GM23338 (cell line): ENCODE data around the gene SLC2A5. TPM values are rescaled to one million over a fixed set of nuclear protein-coding genes. Genes with fewer than 3 reads are reported as not detected.

Experiments used
- ATAC-seq: fragments of 200-7000 bp; cut with Tn5 transposase; 3 replicates; pipeline ENCODE4 v1.9.1; 2020
- DNase-seq: peaks from one replicate; pipeline ENCODE4 v3.0.0-alpha.2; 2015; ENCODE audit warnings: low spot score
- H2AFZ ChIP-seq: fragments of 200-600 bp; sonication (generic); 2 replicates; pipeline ENCODE4 v1.8.0; 2016; ENCODE audit warnings: antibody characterized with exemption, mild to moderate bottlenecking, moderate library complexity
- H3F3A ChIP-seq: fragments of 200-600 bp; sonication (generic); replicated peaks from 2 replicates; pipeline ENCODE4 v1.8.0; 2017; ENCODE audit warnings: antibody characterized with exemption, mixed run types, low read depth
- H3K27ac ChIP-seq: fragments of 200-600 bp; sonication (generic); 2 replicates; pipeline ENCODE4 v1.6.1; 2016; ENCODE audit warnings: low read depth
- H3K27me3 ChIP-seq: fragments of 200-600 bp; sonication (generic); 2 replicates; pipeline ENCODE4 v1.8.0; 2016; ENCODE audit warnings: mild to moderate bottlenecking, mixed run types, moderate library complexity; ENCODE audit not compliant: insufficient read depth
- H3K36me3 ChIP-seq: fragments of 200-600 bp; sonication (generic); 2 replicates; pipeline ENCODE4 v1.8.0; 2016; ENCODE audit warnings: mild to moderate bottlenecking; ENCODE audit not compliant: insufficient read depth
- H3K4me1 ChIP-seq: fragments of 200-600 bp; sonication (generic); 2 replicates; pipeline ENCODE4 v1.8.0; 2016; ENCODE audit warnings: mild to moderate bottlenecking, moderate library complexity; ENCODE audit not compliant: insufficient read depth
- H3K4me2 ChIP-seq: fragments of 200-600 bp; sonication (generic); 2 replicates; pipeline ENCODE4 v1.7.1; 2017; ENCODE audit warnings: mixed run types
- H3K4me3 ChIP-seq: fragments of 200-600 bp; sonication (generic); 2 replicates; pipeline ENCODE4 v1.6.1; 2016; ENCODE audit warnings: mixed run types
- H3K79me2 ChIP-seq: fragments of 200-600 bp; sonication (generic); replicated peaks from 2 replicates; pipeline ENCODE4 v1.8.0; 2017; ENCODE audit warnings: mild to moderate bottlenecking; ENCODE audit not compliant: insufficient read depth
- H3K9me2 ChIP-seq: fragments of 200-600 bp; sonication (generic); 2 replicates; pipeline ENCODE4 v1.8.0; 2017; ENCODE audit not compliant: insufficient read depth
- H4K20me1 ChIP-seq: fragments of 200-600 bp; sonication (generic); replicated peaks from 2 replicates; pipeline ENCODE4 v1.8.0; 2017; ENCODE audit warnings: mild to moderate bottlenecking; ENCODE audit not compliant: insufficient read depth
- H3K27ac Mint-ChIP-seq: 2 replicates; pipeline ENCODE4 v1.8.0; 2020; ENCODE audit warnings: inconsistent platforms, mild to moderate bottlenecking, moderate library complexity, mixed read lengths
- H3K27me3 Mint-ChIP-seq: 3 replicates; pipeline ENCODE4 v1.8.0; 2022; ENCODE audit warnings: low read depth, mild to moderate bottlenecking, moderate library complexity, mixed read lengths, inconsistent platforms; ENCODE audit not compliant: insufficient read depth, poor library complexity
- H3K36me3 Mint-ChIP-seq: 3 replicates; pipeline ENCODE4 v1.8.0; 2021; ENCODE audit warnings: low read depth, mild to moderate bottlenecking, inconsistent platforms, moderate library complexity, mixed read lengths
- H3K4me1 Mint-ChIP-seq: 3 replicates; pipeline ENCODE4 v1.8.0; 2020; ENCODE audit warnings: mild to moderate bottlenecking, inconsistent platforms, mixed read lengths
- H3K4me3 Mint-ChIP-seq: 3 replicates; pipeline ENCODE4 v1.8.0; 2021; ENCODE audit warnings: moderate library complexity, mild to moderate bottlenecking, inconsistent platforms, mixed read lengths
- H3K9me3 Mint-ChIP-seq: 3 replicates; pipeline ENCODE4 v1.8.0; 2020; ENCODE audit warnings: moderate library complexity, mild to moderate bottlenecking, inconsistent platforms, mixed read lengths
- CREB1 ChIP-seq: fragments of 250-450 bp; sonication (Bioruptor Pico); IDR thresholded peaks from 2 replicates; pipeline ENCODE4 v1.5.0; 2020; ENCODE audit warnings: low read depth, mild to moderate bottlenecking, moderate library complexity
- EZH2 ChIP-seq: fragments of 200-600 bp; sonication (generic); IDR thresholded peaks from one replicate; pipeline ENCODE4 v1.8.0; 2017; ENCODE audit warnings: antibody characterized with exemption, mild to moderate bottlenecking, low read depth; ENCODE audit not compliant: unreplicated experiment
- JUNB ChIP-seq: IDR thresholded peaks from one replicate; pipeline ENCODE4 v1.6.1; 2016; ENCODE audit warnings: antibody characterized with exemption; ENCODE audit not compliant: unreplicated experiment
- NANOG ChIP-seq: IDR thresholded peaks from 2 replicates; pipeline ENCODE4 v1.6.1; 2016; ENCODE audit warnings: antibody characterized with exemption, borderline replicate concordance
- POLR2AphosphoS5 ChIP-seq: IDR thresholded peaks from 2 replicates; pipeline ENCODE4 v1.6.1; 2016; ENCODE audit warnings: antibody characterized with exemption, low read depth
- STAT1 ChIP-seq: IDR thresholded peaks from one replicate; pipeline ENCODE4 v1.6.1; 2016; ENCODE audit warnings: antibody characterized with exemption; ENCODE audit not compliant: unreplicated experiment
- ZNF114 ChIP-seq: fragments of 250-450 bp; sonication (Bioruptor Pico); IDR thresholded peaks from 2 replicates; pipeline ENCODE4 v1.5.0; 2020; ENCODE audit warnings: mild to moderate bottlenecking, moderate library complexity
- ZNF331 ChIP-seq: fragments of 250-450 bp; sonication (Bioruptor Pico); IDR thresholded peaks from 2 replicates; pipeline ENCODE4 v1.5.0; 2020; ENCODE audit warnings: low read depth, mild to moderate bottlenecking, moderate library complexity
- polyA plus RNA-seq: library from polyadenylated mRNA; unstranded; fragments of >200 nt; fragmentation: Nextera tagmentation; extraction: Ambion mirVana; gene quantifications from 2 replicates; pipeline ENCODE4 v1.2.1, GENCODE V29; 2016
- total RNA-seq: library from RNA; depleted of rRNA; stranded (reverse); fragments of >200 nt; shearing (Covaris generic); gene quantifications from 2 replicates; pipeline ENCODE4 v1.2.3, GENCODE V29; 2014
- TF ChIP-seq, protein P1 (sequence below): fragments of 250-450 bp; sonication (Bioruptor Pico); IDR thresholded peaks from 2 replicates; pipeline ENCODE4 v1.5.0; 2020; ENCODE audit warnings: mild to moderate bottlenecking, moderate library complexity

The SLC2A5 gene
- total and polyA plus RNA-seq, 2 experiments from 2014 or later = 0.03 TPM; not detected in 1

DNA sequence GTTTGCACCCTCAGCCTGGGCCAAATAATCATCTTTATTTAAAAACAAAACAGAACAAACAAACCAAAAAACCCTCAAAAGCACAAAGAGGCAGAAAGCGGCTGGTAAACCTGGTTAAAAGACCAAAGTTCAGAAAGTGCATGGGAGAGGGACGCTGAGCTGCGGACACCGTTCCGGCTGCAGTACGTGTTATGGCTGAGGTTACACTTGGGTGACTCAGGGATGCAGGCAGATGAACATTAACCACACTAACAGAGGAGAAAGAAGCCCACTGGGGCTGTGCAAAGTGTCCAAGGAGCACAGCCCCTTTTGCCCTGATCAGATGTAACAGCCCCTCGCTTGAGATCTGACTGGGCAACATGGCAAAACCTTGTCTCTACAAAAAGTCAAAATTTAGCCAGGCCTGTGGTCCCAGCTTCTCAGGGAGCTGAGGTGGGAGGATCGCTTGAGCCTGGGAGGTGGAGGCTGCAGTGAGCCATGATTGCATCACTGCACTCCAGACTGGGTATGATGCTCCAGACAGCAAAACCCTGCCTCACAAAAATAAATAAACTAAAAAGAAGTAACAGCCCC is 31.1 kb upstream of the SLC2A5 start:
- H3K4me3 Mint-ChIP-seq = no peak overlapping the region
- H3F3A ChIP-seq = no peaks in the 10 kb centered on the region
- H3K27ac Mint-ChIP-seq = no peak overlapping the region
- ATAC-seq (no peak), DNase-seq (no peak)
- peaks cover 24% of the 10 kb centered on the region for H3K9me3 Mint-ChIP-seq
- no peaks in the 10 kb centered on the region for H3K27me3 ChIP-seq
- H3K4me1 ChIP-seq = peaks cover 4% of the 10 kb centered on the region; the same call in 1 of the 2 replicates
- no peak overlapping the region for H3K4me3 ChIP-seq
- no peak overlapping the region for H2AFZ ChIP-seq
- peaks cover 19% of the 10 kb centered on the region for H3K36me3 Mint-ChIP-seq
- no peak overlapping the region for H3K4me2 ChIP-seq
- no peaks in the 10 kb centered on the region for H3K9me2 ChIP-seq
- peaks cover 8% of the 10 kb centered on the region; the same call in 1 of the 2 replicates for H3K36me3 ChIP-seq
- H3K4me1 Mint-ChIP-seq = peaks cover 6% of the 10 kb centered on the region; the same call in 2 of the 3 replicates
- no peaks in the 10 kb centered on the region for H4K20me1 ChIP-seq
- no peaks in the 10 kb centered on the region for H3K79me2 ChIP-seq
- no peak for TF ChIP-seq ZNF331
- no peak for TF ChIP-seq STAT1
- no peak for TF ChIP-seq POLR2AphosphoS5
- TF ChIP-seq ZNF114 (CRISPR knock-in tag) = no peak
- TF ChIP-seq, protein P1, sequence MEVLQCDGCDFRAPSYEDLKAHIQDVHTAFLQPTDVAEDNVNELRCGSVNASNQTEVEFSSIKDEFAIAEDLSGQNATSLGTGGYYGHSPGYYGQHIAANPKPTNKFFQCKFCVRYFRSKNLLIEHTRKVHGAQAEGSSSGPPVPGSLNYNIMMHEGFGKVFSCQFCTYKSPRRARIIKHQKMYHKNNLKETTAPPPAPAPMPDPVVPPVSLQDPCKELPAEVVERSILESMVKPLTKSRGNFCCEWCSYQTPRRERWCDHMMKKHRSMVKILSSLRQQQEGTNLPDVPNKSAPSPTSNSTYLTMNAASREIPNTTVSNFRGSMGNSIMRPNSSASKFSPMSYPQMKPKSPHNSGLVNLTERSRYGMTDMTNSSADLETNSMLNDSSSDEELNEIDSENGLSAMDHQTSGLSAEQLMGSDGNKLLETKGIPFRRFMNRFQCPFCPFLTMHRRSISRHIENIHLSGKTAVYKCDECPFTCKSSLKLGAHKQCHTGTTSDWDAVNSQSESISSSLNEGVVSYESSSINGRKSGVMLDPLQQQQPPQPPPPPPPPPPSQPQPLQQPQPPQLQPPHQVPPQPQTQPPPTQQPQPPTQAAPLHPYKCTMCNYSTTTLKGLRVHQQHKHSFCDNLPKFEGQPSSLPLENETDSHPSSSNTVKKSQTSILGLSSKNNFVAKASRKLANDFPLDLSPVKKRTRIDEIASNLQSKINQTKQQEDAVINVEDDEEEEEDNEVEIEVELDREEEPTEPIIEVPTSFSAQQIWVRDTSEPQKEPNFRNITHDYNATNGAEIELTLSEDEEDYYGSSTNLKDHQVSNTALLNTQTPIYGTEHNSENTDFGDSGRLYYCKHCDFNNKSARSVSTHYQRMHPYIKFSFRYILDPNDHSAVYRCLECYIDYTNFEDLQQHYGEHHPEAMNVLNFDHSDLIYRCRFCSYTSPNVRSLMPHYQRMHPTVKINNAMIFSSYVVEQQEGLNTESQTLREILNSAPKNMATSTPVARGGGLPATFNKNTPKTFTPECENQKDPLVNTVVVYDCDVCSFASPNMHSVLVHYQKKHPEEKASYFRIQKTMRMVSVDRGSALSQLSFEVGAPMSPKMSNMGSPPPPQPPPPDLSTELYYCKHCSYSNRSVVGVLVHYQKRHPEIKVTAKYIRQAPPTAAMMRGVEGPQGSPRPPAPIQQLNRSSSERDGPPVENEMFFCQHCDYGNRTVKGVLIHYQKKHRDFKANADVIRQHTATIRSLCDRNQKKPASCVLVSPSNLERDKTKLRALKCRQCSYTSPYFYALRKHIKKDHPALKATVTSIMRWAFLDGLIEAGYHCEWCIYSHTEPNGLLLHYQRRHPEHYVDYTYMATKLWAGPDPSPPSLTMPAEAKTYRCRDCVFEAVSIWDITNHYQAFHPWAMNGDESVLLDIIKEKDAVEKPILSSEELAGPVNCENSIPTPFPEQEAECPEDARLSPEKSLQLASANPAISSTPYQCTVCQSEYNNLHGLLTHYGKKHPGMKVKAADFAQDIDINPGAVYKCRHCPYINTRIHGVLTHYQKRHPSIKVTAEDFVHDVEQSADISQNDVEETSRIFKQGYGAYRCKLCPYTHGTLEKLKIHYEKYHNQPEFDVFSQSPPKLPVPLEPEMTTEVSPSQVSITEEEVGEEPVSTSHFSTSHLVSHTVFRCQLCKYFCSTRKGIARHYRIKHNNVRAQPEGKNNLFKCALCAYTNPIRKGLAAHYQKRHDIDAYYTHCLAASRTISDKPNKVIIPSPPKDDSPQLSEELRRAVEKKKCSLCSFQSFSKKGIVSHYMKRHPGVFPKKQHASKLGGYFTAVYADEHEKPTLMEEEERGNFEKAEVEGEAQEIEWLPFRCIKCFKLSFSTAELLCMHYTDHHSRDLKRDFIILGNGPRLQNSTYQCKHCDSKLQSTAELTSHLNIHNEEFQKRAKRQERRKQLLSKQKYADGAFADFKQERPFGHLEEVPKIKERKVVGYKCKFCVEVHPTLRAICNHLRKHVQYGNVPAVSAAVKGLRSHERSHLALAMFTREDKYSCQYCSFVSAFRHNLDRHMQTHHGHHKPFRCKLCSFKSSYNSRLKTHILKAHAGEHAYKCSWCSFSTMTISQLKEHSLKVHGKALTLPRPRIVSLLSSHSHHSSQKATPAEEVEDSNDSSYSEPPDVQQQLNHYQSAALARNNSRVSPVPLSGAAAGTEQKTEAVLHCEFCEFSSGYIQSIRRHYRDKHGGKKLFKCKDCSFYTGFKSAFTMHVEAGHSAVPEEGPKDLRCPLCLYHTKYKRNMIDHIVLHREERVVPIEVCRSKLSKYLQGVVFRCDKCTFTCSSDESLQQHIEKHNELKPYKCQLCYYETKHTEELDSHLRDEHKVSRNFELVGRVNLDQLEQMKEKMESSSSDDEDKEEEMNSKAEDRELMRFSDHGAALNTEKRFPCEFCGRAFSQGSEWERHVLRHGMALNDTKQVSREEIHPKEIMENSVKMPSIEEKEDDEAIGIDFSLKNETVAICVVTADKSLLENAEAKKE = no peak
- no peak for TF ChIP-seq EZH2
- TF ChIP-seq NANOG = no peak
- TF ChIP-seq JUNB = no peak
- no peak for TF ChIP-seq CREB1 (CRISPR knock-in tag)
- H3K27ac ChIP-seq = no peak overlapping the region
- peaks cover 2% of the 10 kb centered on the region for H3K27me3 Mint-ChIP-seq
